Activated B cell treated with CpG ODN at 0.5 μM for 24 hours (primary cell): Measurements from ENCODE around the gene PDCD4. TPM values are rescaled to one million over a fixed set of nuclear protein-coding genes. Genes with fewer than 3 reads are reported as not detected.

Experiments used
- ATAC-seq: fragments of 200-7000 bp; cut with Tn5 transposase; one replicate; pipeline ENCODE4 v1.10.0; 2021; ENCODE audit warnings: low read depth, mild to moderate bottlenecking, moderate library complexity
- CTCF ChIA-PET: fragments of 350-600 bp; sonication (Branson Sonifier 250); formaldehyde crosslinking; loops from one replicate; lab custom pipeline; 2021; ENCODE audit warnings: antibody characterized with exemption; lab: Charles Lee
- POLR2A ChIA-PET: fragments of 350-600 bp; sonication (Branson Sonifier 250); formaldehyde crosslinking; loops from one replicate; lab custom pipeline; 2021; ENCODE audit warnings: antibody characterized with exemption; lab: Charles Lee
- DNase-seq: peaks from one replicate; pipeline ENCODE4 v3.0.0; 2022
- H3K27ac Mint-ChIP-seq: one replicate; pipeline ENCODE4 v1.8.0; 2020; ENCODE audit warnings: mixed read lengths
- H3K27me3 Mint-ChIP-seq: one replicate; pipeline ENCODE4 v1.8.0; 2021; ENCODE audit warnings: mixed read lengths
- H3K36me3 Mint-ChIP-seq: one replicate; pipeline ENCODE4 v1.8.0; 2021; ENCODE audit warnings: low read depth, mixed read lengths
- H3K4me1 Mint-ChIP-seq: one replicate; pipeline ENCODE4 v1.8.0; 2021; ENCODE audit warnings: mixed read lengths
- H3K4me3 Mint-ChIP-seq: one replicate; pipeline ENCODE4 v1.8.0; 2020; ENCODE audit warnings: mild to moderate bottlenecking, mixed read lengths
- H3K9me3 Mint-ChIP-seq: one replicate; pipeline ENCODE4 v1.8.0; 2020; ENCODE audit warnings: mixed read lengths
- CTCF ChIP-seq: fragments of 200-600 bp; IDR thresholded peaks from one replicate; pipeline ENCODE4 v1.8.0; 2022; ENCODE audit warnings: antibody characterized with exemption, mild to moderate bottlenecking
- intact Hi-C: fragments of 100-400 bp; cut with micrococcal nuclease; formaldehyde crosslinking; loops from one replicate; pipeline ENCODE4 v1.15.1; 2024
- total RNA-seq: library from RNA; stranded (reverse); gene quantifications from 2 replicates; pipeline ENCODE4 v1.2.3, GENCODE V29; 2022

Gene PDCD4
- total RNA-seq, 1 donor from 2014 or later: 143 TPM

- no peak for ATAC-seq
- DNase-seq: no peak
- Mint-ChIP-seq H3K36me3 (peaks cover 7% of the 10 kb centered on the region), H3K9me3 (no peaks in the 10 kb centered on the region), H3K4me1 (peaks cover 88% of the 10 kb centered on the region), H3K27me3 (no peaks in the 10 kb centered on the region), H3K27ac (peak overlapping the region; percentile 97), H3K4me3 (peak overlapping the region; percentile 59)
- intact Hi-C loops: loop anchor here (1.0 to 10.0 kb wide), 3 partner anchors 51 to 953 kb away; partner anchors contain the start of genes BBIP1 and SHOC2
- CTCF ChIA-PET: interaction anchor here (1.6 to 1.7 kb wide), 2 partner anchors 26 to 64 kb away, joined by 7 to 12 read pairs; no protein-coding TSS in a partner anchor
- no peak for TF ChIP-seq CTCF
- POLR2A ChIA-PET: interaction anchor here (0.7 to 5.3 kb wide), 9 partner anchors 8 to 64 kb away, joined by 3 to 219 read pairs (median 6); partner anchors contain the start of genes BBIP1 and SHOC2
These were observed 3.8 kb upstream of the PDCD4 start for GRCh38 chr10:110867807-110868465.

- no peaks in the 10 kb centered on the region for H3K9me3 Mint-ChIP-seq
- H3K27me3 Mint-ChIP-seq: no peaks in the 10 kb centered on the region
- H3K4me3 Mint-ChIP-seq: peak overlapping the region; percentile 94
- H3K36me3 Mint-ChIP-seq: peaks cover 11% of the 10 kb centered on the region
- TF ChIP-seq CTCF: no peak
- DNase-seq (no peak), ATAC-seq (no peak)
- H3K27ac Mint-ChIP-seq: peak overlapping the region; percentile 97
- peaks cover 84% of the 10 kb centered on the region for H3K4me1 Mint-ChIP-seq
- intact Hi-C loops: loop anchor here (10.0 kb wide), 2 partner anchors 454 to 954 kb away; no protein-coding TSS in a partner anchor
- ChIA-PET POLR2A (interaction anchor here (1.0 to 5.3 kb wide), 2 partner anchors 25 to 27 kb away, joined by 5 to 219 read pairs; no protein-coding TSS in a partner anchor), CTCF (no interaction called here)
These were observed 2.7 kb upstream of the PDCD4 start for GRCh38 chr10:110868981-110869380.

GRCh38 chr10:110870823-110871297, 868 bp upstream of the PDCD4 start:
- no peak for TF ChIP-seq CTCF
- H3K36me3 Mint-ChIP-seq: peaks cover 14% of the 10 kb centered on the region
- H3K27me3 Mint-ChIP-seq: no peaks in the 10 kb centered on the region
- intact Hi-C loops: loop anchor here (1.0 to 5.0 kb wide), 4 partner anchors 29 to 864 kb away; partner anchors contain the start of genes ADD3, MXI1 and SMC3
- peaks cover 79% of the 10 kb centered on the region for H3K4me1 Mint-ChIP-seq
- CTCF ChIA-PET: interaction anchor here (1.0 to 1.7 kb wide), 3 partner anchors 28 to 67 kb away, joined by 5 to 16 read pairs (median 9); no protein-coding TSS in a partner anchor
- H3K4me3 Mint-ChIP-seq: peak overlapping the region; percentile 94
- POLR2A ChIA-PET: interaction anchor here (0.6 to 3.5 kb wide), 12 partner anchors 10 to 730 kb away, joined by 3 to 107 read pairs (median 10); partner anchors contain the start of genes BBIP1 and SHOC2
- H3K9me3 Mint-ChIP-seq: no peaks in the 10 kb centered on the region
- DNase-seq: no peak
- no peak for ATAC-seq
- H3K27ac Mint-ChIP-seq: peak overlapping the region; percentile 97

- ChIA-PET CTCF (interaction anchor here (1.0 to 2.3 kb wide), 10 partner anchors 10 to 200 kb away, joined by 3 to 28 read pairs (median 4); no protein-coding TSS in a partner anchor), POLR2A (interaction anchor here (0.6 to 3.5 kb wide), 35 partner anchors 8 to 517 kb away, joined by 3 to 107 read pairs (median 5); partner anchors contain the start of genes BBIP1 and SHOC2)
- Mint-ChIP-seq H3K27me3 (no peaks in the 10 kb centered on the region), H3K4me1 (peaks cover 71% of the 10 kb centered on the region), H3K9me3 (no peaks in the 10 kb centered on the region), H3K36me3 (peaks cover 21% of the 10 kb centered on the region), H3K27ac (peak overlapping the region; percentile 95), H3K4me3 (peak overlapping the region; percentile 94)
- intact Hi-C loops: loop anchor here (1.0 to 5.0 kb wide), 7 partner anchors 8 to 865 kb away; partner anchors contain the start of genes ADD3, BBIP1, MXI1 and SHOC2
- peak; percentile 66 for ATAC-seq
- peak; percentile 69 for DNase-seq
- TF ChIP-seq CTCF: no peak
These were observed 636 bp downstream of the PDCD4 start for GRCh38 chr10:110872145-110872983.
